ENCODE measurements around the gene PLD4.
"Not testable (repeated sequence)": the region's sequence is repeated elsewhere in the genome, so short reads cannot be mapped to it uniquely, and the experiment has no call there.

Gene PLD4

DNA sequence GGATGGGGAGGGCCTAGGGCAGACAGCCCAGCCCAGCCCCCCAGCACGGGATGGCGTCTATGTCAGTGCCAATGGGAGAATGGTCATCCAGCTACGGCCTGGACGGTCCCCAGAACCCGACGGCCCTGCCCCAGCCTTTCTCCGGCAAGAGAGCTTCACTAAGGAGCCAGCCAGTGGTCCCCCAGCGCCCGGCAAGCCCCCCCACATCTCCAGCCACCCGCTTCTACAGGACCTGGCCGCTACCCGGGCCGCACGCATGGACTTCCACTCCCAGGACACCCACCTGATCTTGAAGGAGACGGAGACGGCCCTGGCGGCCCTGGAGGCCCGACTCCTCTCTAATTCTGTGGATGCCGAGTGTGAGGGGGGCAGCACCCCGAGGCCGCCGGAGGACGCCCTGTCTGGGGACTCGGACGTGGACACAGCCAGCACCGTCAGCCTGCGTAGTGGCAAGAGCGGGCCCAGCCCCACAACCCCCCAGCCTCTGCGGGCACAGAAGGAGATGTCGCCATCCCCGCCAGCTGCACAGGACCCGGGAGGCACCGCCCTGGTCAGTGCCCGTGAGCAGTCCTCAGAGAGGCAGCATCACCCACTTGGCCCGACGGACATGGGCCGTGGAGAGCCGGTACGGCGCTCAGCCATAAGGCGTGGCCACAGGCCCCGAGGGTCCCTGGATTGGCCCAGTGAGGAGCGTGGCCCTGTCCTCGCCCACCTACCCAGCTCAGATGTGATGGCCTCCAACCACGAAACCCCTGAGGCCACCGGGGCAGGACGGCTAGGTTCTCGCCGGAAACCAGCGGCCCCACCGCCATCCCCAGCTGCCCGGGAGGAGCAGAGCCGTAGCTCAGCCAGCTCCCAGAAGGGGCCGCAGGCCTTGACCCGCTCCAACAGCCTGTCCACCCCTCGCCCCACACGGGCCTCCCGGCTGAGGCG, 37.7 kb upstream of the PLD4 start:
- no peak for DNase-seq (ENCODE audit: low spot score)

DNA sequence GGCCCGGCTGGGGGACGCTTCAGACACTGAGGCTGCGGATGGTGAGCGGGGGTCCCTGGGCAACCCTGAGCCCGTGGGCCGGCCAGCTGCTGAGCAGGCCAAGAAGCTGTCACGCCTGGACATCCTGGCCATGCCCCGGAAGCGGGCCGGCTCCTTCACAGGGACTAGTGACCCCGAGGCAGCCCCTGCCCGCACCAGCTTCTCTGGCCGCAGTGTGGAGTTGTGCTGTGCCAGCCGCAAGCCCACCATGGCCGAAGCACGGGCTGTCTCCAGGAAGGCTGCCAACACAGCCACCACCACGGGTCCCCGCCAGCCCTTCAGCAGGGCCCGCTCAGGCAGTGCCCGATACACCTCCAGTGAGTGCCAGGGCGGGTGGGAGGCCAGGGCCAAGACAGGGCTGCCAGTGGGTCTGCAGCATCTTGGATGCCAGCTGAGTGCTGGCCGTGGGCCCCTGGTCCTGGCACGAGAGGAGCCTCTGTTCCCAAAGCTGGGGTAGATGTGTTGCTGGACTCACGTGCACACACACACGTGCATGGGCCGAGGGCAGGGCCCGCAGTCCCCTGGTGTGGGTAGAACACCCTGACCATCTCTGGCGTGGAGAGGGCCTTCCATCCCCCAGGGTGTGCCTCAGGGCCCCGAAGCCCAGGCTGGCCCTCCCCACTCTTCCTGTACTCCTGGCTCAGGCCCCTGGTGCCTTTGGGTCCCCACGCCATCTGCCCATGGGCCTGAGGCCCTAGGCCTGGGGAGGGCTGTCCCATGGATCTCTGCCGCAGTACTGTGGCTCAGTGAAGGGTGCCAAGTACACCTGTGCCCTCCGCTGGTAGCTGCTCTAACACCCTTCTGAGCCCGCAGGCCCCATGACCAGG, 36.8 kb upstream of the PLD4 start:
- no peak for DNase-seq (ENCODE audit: low spot score)

DNA sequence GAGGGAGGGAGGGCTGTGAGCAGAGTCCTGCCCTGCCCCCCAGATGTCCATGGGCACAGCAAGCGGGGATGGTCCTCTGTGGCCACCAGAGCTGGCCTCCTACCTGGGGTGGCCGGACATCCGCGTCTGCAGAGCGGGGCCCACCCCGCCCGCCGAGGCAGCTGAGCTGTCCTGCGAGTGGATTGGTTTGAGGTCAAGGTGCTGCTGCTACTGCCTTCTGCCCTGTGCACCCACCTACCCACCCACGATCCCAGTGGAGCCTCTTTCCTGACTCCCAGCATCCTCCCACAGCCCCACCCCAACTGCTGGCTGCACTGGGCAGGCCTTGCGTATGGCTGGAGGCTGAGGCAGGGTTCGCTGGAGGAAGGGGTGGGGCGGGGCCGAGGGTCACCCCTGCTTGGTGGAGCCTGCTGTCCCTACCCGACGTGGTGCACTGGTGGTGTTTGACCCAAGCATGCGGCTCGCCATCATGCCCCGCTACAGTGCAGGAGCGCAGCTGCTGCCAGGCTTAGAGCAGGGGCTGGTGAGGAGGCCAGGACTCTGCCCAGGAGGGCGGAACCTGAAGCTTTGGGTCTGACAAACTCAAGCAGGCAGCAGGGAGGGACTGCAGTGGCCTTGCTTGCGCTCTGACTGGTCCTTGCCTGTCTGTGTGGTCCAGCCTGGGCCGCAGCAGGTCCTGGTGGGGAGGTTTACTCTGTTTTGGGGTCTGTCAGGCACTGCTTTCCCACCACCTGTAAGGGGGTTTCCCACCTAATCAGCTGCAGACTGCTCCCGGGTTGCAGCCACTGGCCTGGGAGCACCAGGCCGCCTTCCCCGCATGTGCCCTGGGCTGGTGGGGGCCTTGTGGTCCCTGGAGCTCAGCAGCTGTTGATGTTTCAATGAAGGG, 35.9 kb upstream of the PLD4 start:
- no peak for DNase-seq (ENCODE audit: low spot score)

DNA sequence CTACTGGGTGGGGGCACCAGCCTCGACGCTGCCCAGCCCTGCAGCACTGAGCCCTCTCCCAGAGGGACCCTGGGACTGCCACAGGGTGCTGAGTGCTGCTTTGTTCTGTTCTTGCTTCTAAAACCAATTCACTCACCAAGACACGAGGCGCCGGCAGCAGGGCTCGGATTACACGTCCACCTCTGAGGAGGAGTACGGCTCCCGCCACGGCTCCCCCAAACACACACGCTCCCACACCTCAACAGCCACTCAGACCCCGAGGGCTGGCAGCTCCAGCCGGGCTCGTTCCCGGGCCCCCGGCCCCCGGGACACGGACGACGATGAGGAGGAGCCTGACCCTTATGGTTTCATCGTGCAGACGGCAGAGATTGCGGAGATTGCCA, 35.3 kb upstream of the PLD4 start:
- DNase-seq (ENCODE audit: low spot score) = no peak

DNA sequence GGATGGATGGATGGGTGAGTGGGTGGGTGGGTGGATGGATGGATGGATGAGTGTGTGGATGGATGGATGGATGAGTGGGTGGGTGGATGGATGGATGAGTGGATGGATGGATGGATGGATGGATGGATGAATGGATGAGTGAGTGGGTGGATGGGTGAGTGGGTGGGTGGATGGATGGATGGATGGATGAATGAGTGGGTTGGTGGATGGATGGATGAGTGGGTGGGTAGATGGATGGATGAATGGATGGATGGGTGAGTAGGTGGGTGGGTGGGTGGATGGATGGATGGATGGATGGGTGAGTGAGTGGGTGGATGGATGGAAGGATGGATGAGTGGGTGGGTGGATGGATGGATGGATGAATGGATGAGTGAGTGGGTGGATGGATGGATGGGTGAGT, 34.4 kb upstream of the PLD4 start:
- DNase-seq (ENCODE audit: low spot score) = not testable (repeated sequence)

DNA sequence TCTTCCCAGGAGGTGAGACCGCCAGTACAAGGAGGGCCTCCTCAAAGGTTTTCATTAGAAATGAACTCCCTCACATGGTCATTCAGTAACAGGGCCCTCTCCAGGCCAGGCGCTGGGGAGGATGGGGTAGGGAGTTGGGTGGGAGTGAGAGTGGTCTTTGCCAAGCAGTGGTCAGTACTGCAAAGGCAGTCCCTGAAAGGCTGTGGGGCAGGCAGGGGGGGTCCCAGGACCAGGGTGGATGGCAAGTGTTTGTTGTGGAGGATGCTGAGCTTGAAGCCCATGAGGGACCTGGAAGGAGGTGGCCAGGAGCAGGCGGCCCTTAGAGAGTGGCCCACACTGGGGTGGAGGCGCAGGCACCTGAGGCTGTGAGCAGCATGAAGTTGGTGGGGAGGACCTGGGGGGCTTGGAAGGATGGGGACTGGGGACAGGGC, 33.5 kb upstream of the PLD4 start:
- DNase-seq (ENCODE audit: low spot score) = no peak

DNA sequence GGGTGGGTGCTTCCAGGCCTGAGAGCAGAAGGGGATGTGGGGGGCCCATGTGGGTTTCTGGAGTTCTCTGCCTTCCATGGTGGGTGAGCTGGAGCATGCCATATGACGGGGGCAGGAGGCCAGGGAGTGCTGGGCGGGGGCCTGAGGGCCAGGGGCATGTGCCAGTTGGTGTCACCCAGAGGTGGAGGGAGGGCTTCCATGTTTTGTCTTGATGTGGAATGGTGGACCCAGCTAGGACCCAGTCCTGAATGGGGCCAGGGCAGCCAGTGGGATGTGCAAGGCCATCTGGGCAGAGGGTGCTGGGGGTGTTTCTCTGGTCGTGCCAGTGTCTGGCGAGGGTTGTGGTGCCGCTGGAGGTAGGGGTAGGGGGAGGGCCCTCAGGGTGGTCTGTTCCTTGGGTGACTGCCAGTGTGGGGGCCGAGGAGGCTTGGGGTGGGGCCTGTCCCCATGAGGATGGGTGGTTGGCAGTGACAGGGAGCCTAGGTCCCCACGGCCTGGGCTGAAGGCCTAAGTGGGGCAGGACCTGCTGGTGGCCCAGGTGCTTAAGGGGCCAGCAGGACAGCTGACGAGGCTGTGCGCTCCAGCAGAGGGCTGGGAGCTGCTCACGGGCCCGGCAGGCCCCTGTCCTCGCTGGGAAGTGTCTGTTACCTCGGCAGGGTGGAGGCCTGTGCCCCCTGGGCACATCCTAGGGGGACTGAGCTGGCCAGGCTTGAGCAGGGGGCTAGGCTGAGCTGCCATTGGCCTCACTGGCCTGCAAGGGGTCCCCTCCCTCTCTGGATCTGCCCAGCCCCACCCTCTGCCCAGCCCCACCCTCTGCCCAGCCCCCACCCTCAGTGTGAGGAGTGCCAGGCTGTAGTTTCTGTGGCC, 32.8 kb upstream of the PLD4 start:
- DNase-seq (ENCODE audit: low spot score) = no peak

DNA sequence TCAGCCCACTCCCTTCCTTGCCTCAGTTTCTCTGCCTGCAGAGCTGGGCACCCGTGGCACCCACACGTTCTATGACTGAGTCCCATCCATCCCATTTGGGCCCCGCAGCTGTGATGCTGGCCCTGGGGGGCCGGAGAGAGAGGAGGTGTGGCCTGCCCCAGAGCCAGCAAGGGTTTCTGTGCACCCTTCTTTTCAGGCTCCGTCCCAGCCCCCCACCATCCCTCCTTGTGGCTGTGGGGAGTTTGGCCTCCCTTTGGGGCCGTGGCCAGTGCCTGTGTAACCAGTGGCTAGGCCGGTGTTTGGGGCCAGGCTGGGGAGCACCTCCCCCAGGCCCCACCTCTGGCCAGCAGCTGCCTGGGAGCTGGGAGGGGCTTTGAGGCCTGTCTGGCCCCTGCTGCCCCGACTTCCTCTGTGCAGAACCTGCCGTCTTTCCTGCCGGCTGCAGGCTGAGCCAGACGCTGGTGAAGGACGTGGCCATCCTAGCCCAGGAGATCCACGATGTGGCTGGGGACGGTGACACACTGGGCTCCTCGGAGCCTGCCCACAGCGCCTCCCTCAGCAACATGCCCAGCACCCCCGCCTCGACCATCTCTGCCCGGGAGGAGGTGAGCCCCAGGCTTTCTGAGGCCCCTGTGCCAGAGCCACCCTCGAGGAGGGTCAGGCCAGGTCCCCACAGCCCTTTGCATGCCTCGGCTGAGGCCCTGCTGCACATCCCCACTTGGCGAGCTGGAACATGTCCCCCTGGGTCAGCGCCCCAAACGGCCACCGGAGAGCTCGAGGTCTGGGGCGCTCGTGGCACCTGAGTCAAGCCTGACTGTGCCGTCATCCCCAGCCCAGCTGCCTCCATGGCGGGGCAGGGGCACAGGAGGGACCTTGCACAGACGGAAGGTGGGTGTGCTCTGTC, 31.9 kb upstream of the PLD4 start:
- DNase-seq (ENCODE audit: low spot score) = no peak

DNA sequence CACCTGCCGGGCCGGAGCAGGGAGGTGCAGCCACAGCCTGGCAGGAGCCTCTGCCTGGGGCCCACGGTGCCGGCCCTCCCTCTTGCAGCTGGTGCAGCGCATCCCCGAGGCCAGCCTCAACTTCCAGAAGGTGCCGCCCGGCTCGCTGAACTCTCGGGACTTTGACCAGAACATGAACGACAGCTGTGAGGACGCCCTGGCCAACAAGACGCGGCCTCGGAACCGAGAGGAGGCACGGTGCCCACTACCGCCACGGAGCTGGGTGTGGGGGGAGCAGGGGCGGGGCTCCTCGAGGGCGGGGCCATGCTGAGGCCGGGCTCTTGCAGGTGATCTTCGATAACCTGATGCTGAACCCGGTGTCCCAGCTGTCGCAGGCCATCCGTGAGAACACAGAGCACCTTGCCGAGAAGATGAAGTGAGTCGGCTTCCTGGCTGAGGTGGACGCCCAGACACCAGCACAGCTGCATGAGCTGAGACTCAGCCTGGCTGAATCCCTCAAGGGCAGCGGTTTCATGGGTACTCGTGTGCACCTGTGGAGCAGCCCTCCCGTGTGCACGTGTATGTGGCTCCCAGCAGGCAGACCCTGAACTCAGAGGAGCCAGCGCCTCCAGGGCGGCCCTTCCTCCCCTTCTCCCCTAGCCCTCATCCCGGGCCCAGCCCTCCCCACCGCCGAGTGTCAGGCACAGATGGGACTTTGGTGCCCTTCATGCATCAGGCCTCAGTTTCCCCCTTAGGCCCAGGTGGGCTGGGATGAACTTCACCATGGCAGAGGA, 31.1 kb upstream of the PLD4 start:
- DNase-seq (ENCODE audit: low spot score) = no peak

DNA sequence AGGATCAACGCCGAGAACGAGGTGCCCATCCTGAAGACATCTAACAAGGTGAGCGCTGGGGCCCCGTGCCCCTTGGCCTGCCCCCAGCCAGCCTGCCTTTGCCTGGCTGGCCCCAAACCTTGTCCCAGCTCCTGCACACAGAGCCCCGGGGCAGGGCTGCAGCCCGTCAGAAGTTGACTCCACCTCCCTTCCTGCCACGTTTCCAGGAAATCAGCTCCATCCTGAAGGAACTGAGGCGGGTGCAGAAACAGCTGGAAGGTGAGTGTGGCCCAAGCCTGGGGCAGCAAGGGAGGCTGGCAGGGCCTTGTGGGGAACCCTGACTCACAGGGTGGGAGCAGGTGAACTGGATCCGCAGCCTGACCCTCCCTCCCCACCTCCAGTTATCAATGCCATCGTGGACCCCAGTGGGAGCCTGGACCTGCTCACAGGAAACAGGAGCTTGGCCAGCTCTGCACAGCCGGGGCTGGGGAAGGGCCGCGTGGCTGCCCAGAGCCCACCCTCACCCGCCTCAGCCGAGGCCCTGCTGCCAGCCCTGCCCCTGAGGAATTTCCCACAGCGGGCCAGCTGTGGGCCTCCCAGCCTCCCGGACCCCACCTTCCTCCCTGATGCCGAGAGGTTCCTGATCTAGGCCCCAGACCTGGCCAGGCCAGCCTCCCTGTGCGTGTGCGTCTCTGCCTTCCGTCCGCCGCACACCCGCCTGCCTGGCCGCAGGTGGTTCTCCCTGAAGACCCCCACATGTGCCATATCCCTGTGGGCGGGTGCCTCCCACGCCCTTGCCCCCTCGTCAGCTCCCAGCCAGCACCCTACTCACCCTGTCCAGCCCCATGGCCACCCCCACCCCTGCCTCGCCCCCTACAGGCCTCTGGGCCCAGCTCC, 30.1 kb upstream of the PLD4 start:
- DNase-seq (ENCODE audit: low spot score) = no peak

DNA sequence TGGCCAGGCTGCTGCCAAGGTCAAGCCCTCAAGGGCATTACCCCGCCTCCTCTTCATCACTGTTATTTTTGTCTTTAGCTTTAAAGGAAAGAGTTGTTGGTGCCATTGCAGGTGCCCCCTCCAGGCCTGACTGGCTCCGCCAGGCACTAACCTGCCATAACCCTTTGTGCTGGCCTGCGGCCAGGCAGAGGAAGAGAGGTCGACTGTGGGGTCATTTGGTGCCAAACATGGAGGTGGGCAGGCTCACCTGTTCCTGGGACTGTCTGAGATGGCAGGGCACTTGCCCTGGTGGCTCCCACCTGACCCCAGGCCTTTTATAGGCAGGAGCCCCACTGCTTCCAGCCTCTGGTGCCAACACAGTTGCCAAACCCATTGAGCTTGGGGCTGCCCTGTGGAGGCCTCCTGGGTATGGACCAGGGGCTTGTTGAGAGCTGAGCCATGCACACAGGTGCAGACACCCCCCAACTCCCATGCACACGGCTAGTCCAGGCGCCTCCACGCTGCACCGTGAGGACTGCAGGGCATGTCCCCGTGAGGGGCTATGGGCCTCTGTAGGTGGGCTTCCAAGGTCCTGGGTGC, 29.4 kb upstream of the PLD4 start:
- DNase-seq (ENCODE audit: low spot score) = no peak

DNA sequence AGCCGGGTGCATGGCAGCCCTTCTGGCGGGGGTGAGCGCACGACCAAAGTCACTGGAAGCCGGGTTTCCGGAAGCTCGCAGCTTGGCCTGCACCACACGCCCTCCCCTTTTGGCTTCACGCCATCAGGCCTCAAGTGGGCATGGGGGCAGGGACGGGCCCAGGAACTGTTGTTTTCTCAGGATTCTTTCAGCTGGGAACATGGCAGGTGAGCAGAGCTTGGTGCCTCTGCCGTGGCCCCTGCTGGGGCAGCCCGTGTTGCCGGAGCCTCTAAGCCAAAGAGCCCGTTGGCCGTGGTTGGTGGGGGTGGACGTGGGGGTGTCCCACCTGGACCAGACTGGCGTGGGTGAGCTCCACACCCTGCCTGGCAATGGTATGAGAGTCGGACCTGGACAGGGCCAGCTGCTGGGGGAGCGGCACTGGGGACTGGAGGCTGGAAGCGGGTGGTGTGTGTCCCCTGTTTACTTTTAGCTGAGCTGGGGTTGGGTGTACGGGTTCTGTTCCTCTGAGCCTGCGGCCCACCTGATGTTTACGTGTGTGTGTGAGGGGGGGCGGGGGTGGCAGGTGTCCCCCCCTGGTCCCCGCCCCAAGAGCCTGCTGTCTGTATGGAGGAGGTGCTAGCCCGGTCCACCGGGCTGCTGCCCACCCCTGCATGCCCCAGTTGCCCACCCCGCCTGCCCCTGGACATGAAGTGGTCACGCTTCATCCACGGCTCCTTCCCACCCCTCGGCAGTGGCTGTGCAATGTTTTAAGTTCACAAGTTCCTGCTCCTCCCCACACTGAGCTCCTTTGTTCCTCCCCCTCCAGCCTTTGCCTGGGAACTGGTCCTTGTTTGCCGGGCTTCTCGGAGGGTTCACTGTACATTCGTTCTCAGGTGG, 28.7 kb upstream of the PLD4 start:
- no peak for DNase-seq (ENCODE audit: low spot score)

DNA sequence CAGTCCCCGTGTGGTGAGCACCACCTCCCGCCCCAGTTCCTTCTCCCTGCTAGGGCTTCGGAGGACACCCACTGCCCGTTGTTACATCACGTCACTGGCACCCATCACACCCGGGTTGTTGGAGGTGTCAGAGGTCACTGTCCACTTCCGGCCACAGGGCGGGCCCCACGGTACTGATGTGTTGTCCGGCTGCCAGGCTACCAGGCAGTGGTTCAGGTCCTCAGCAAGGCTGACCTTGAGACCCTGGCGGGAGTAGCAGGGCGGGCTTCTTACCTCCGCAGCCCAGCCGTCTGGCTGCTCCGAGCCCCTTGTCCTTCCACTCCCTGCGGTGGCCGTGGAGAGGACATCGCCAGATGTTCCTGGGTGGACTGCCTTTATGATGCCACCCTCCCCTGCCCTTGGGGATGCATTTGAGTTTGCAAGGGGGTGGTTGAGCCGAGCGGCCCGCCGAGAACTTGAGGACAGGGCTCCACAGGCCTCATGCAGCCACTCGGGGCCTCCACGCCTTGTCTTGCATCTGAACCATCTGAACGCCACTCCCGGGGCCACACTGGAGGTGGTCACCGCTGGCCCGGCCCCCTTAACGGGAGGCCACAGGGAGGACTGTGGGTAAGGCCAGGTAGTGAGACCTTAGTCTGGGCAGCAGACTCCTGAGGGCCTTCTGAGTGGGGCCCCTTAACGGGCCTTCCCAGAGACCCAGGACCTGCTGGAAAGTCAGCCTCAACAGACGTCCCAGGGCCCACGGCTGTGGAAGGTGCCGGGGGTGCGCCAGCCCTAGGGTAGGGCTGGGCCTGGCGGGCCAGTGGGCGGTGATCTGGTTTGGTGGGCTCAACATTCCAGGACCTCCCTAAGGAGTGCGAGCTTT, 27.1 kb upstream of the PLD4 start:
- DNase-seq (ENCODE audit: low spot score) = no peak

DNA sequence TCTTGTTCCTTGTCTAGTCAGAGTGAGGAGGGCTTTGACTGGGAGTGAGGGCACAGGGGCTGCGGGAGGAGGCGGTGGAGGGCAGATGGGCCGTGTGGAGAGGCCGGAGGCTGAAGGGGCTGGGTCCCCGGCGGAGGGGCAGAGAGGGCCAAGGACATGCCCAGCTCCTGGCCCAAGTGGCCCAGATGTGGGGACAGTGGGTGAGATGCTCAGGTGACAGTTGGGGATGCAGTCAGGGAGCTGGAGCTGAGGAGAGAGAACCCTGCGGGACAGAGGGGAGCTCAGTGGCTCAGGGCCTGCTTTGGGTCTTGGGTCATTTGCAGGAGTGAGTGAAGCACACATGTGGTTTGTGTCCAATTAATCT, 26.5 kb upstream of the PLD4 start:
- no peak for DNase-seq (ENCODE audit: low spot score)

DNA sequence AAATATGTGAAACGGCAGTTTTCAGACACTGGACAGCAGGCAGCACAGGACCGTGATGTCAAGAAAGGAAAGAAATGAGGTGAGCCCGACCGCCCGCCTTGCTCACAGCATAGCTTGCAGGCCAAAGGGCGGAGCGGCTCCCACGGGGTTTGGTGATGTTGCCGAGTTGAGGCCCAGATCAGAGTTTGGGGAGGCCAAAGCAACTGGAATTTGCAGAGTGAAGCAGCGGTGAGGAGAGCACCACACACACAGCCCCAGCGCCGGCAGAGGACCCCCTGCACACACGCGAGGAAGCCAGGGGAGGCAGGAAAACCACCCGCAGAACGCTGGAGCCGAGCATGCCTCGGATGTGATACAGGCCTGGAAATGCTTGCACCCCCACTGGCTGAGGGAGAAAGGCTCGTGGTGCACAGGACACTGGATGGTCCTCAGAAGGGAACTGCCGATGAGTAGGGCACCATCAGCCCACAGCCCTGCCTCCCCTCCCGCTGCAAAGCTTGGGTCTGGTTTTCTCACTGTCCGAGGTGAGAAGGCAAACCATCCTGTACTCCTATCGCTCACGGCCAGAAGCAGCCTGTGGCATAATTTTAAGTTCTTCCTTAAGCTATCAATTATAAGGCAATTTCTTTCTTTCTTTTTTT, 25.7 kb upstream of the PLD4 start:
- DNase-seq (ENCODE audit: low spot score) = no peak
